Activated gamma-delta T cell treated with anti-CD3 and anti-CD28 coated beads, Interleukin-2, amount 50 U/mL, for 16 hours (primary cell): ENCODE data around the gene FOXP4.

Experiments used
- DNase-seq: peaks from one replicate; pipeline ENCODE4 v3.0.0-alpha.2; 2020; ENCODE audit warnings: low read depth

FOXP4 gene

DNA sequence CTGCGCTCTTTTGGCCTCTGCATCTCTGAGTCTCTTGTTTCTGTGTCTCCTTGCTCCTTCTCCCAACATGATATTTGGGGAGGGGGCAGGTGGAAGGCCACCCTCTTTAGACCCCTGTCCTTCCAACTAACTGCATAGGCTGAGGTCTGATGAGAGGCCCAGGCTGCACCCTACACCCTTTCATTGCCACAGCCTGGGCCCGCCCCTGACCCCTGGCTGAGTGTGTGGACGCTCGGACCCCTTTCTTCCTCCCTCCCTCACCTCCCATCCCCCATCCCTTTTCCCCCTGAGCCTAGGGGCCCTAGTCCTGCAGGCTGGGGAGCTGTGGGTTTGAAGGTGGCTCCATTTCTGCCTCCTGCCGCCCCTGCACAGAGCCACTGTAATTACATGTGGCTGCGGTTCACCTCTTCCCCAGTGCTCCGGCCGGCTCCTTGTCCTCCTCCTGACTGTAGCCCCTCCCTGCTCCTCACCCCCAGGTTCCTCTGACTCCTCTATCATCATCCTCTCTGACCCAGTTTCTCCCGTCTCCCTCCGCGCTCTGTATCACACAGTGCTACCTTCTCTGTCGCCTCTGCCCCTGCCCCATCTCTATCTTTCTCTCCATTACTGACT is 98.9 kb downstream of the FOXP4 start:
- no peak for DNase-seq

DNA sequence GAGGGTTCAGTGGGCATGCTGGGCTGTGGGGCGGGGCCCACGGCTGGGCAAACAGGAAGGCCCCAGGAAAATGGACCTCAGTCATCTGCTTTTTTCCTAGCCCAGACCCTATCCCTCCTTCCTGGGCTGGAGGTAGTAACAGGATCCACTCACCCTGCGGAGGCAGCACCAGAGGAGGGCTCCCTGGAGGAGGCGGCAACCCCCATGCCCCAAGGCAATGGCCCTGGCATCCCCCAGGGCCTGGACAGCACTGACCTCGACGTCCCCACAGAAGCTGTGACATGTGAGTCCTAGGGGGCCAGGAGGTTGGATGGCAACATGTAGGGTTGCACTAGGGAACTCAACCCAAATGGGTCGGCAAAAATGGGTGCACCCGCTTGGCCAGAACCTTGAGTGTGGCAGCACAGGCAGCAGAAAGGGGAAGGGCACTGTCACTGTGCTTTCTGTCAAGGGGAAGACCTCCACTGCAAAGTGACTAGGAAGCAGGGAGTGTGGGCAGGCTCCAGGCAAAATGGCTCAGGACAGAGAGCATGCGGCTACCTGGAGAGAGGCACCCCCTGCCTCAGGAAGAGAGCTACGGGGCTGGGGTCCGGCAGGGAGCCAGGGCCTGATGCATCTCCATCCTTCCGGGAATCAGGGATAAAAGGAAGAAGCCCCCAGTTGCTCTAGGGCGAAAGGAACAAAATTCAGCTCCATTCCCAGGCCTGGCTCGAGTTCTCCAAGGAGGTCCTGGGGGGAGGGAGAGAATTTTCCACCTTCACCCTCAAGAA is 100.0 kb downstream of the FOXP4 start:
- no peak for DNase-seq

DNA sequence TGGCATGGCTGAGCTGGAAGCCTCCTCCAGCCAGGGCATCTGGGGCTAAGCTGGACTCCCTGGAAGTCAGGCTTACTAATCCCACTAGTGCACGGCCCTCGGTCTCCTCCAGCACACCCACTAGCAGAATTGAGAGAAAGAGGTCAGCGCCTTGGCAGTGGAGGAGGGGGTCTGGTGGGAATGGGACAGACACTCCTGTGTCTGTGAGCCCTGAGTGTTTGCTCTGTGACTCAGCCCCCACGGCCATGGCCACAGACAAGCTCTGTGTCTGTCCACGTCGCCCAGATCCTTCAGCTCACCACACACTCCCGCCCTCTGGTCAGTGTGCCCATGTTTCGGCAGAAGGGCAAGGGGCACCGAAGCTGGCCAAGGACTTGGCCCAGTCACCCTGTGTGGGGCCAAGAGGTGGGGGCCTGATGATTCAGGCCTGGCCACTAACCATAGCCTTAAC is 100.9 kb downstream of the FOXP4 start:
- DNase-seq, result no peak

DNA sequence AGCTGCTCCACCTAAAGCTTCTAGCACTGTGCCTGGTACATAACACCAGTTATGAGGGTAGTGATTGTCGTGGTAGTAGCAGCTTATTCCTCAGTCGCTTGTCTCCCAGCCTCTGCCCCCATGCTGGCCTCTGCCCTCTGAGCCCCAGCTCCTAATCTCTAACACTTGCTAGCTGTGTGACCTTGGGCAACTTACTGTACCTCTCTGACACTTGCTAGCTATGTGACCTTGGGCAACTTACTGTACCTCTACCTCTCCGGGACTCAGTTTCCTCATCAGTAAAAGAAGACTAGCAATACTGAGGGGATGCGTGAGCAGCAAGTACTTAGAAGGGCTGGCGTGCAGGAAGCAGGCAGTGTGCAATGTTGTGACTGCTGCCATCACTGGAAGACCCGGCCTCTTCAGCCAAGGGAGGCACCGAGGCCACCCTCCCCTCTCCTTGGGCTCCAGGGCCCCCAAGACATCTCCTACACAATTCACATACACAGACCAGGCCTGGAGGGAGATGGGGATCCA is 101.9 kb downstream of the FOXP4 start:
- no peak for DNase-seq

DNA sequence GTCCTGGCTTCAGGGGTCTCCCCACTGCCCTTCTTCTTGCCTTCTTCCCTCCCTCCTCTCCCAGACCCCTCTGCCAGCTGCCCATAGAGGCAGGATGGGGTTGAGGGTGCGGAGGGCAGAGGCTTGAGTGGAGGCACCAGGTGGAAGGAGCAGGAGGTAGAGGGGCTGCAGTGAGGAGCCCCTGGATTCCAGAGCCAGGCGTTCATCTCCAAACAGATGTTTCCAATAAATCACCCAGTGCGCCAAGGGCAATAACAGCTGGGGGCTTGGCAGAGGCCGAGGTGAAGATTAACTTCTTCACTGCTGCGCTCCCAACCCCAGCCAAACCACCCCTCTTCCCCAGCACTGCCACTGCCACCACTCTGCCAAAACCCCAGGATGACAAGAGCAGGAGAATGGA is 102.7 kb downstream of the FOXP4 start:
- DNase-seq, result no peak

- DNase-seq, result no peak
Measured at GRCh38 chr6:41649596-41649995, 103.4 kb downstream of the FOXP4 start.

DNA sequence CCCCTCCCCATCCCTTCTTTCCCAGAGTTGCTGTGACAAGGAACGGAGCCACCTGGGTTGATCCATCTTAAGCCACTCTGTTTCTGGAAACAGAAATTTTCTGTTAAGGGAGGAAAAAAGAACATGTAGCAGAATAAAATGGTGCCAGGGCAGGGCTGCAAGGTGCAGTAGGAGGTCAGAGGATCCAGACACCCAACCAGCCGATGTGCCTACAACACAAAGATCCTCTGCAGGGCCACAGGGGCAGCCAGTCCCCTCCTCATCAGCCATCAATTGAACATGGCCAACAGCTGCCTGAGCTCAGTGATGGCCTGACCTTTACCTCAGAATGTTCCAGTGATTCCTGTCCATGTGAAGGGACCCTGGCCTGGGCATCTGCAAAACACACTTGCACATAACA is 103.9 kb downstream of the FOXP4 start:
- no peak for DNase-seq

GRCh38 chr6:41651246-41651961 is 105.2 kb downstream of the FOXP4 start:
- no peak for DNase-seq
